WTC11 (cell line): ENCODE data around the gene AKAP6. TPM values are rescaled to one million over a fixed set of nuclear protein-coding genes. Genes with fewer than 3 reads are reported as not detected.

ENCODE experiments used
- ATAC-seq: fragments of 200-7000 bp; cut with Tn5 transposase; 2 replicates; pipeline ENCODE4 v1.10.0; 2021; ENCODE audit warnings: mild to moderate bottlenecking, moderate library complexity
- CTCF ChIA-PET: fragments of 300-600 bp; sonication (Branson Sonifier 250); formaldehyde crosslinking; loops from one replicate; lab custom pipeline; 2021; ENCODE audit warnings: antibody characterized with exemption; lab: Charles Lee
- POLR2A ChIA-PET: fragments of 350-600 bp; sonication (Branson Sonifier 250); formaldehyde crosslinking; loops from one replicate; lab custom pipeline; 2021; ENCODE audit warnings: antibody characterized with exemption; lab: Charles Lee
- DNase-seq: peaks from one replicate; pipeline ENCODE4 v3.0.0; 2021; ENCODE audit warnings: low spot score
- H3K27ac Mint-ChIP-seq: 2 replicates; pipeline ENCODE4 v1.8.0; 2021; ENCODE audit warnings: mixed read lengths
- H3K27me3 Mint-ChIP-seq: 2 replicates; pipeline ENCODE4 v1.8.0; 2021; ENCODE audit warnings: low read depth, mild to moderate bottlenecking, moderate library complexity, mixed read lengths
- H3K36me3 Mint-ChIP-seq: 2 replicates; pipeline ENCODE4 v1.8.0; 2021; ENCODE audit warnings: mixed read lengths
- H3K4me1 Mint-ChIP-seq: 2 replicates; pipeline ENCODE4 v1.8.0; 2022; ENCODE audit warnings: mixed read lengths
- H3K4me3 Mint-ChIP-seq: 2 replicates; pipeline ENCODE4 v1.8.0; 2021; ENCODE audit warnings: mild to moderate bottlenecking, moderate library complexity, mixed read lengths
- H3K9me3 Mint-ChIP-seq: 2 replicates; pipeline ENCODE4 v1.8.0; 2021; ENCODE audit warnings: mixed read lengths
- ATF1 ChIP-seq: sonication (generic); formaldehyde crosslinking; IDR thresholded peaks from 2 replicates; pipeline ENCODE4 v1.8.1; 2023; ENCODE audit warnings: mild to moderate bottlenecking, moderate library complexity, missing genetic modification reagents
- ELF4 ChIP-seq: sonication (generic); formaldehyde crosslinking; IDR thresholded peaks from 2 replicates; pipeline ENCODE4 v1.8.1; 2022; ENCODE audit warnings: low read depth, mild to moderate bottlenecking, moderate library complexity, missing genetic modification reagents
- MYBL2 ChIP-seq: sonication (generic); formaldehyde crosslinking; IDR thresholded peaks from 2 replicates; pipeline ENCODE4 v1.8.1; 2023; ENCODE audit warnings: mild to moderate bottlenecking, moderate library complexity, missing genetic modification reagents
- NFATC4 ChIP-seq: fragments of 250-450 bp; sonication (Bioruptor Pico); IDR thresholded peaks from 2 replicates; pipeline ENCODE4 v1.9.0; 2021; ENCODE audit warnings: mild to moderate bottlenecking
- NFE2L1 ChIP-seq: sonication (generic); formaldehyde crosslinking; IDR thresholded peaks from 2 replicates; pipeline ENCODE4 v1.8.1; 2023; ENCODE audit warnings: missing genetic modification reagents
- NR2C2 ChIP-seq: sonication (generic); formaldehyde crosslinking; IDR thresholded peaks from 2 replicates; pipeline ENCODE4 v1.8.0; 2022; ENCODE audit warnings: mild to moderate bottlenecking, missing genetic modification reagents
- OVOL2 ChIP-seq: fragments of 250-450 bp; sonication (Bioruptor Pico); IDR thresholded peaks from 2 replicates; pipeline ENCODE4 v1.9.0; 2021; ENCODE audit warnings: mild to moderate bottlenecking, borderline replicate concordance
- RELA ChIP-seq: sonication (generic); formaldehyde crosslinking; IDR thresholded peaks from 2 replicates; pipeline ENCODE4 v1.8.1; 2022; ENCODE audit warnings: missing genetic modification reagents, mild to moderate bottlenecking, borderline replicate concordance
- RORB ChIP-seq: fragments of 250-450 bp; sonication (Bioruptor Pico); IDR thresholded peaks from 2 replicates; pipeline ENCODE4 v1.9.0; 2021; ENCODE audit warnings: mild to moderate bottlenecking
- SP1 ChIP-seq: sonication (generic); formaldehyde crosslinking; conservative IDR thresholded peaks from 2 replicates; pipeline ENCODE4 v1.8.1; 2022; ENCODE audit warnings: missing genetic modification reagents
- TCF7 ChIP-seq: sonication (generic); formaldehyde crosslinking; IDR thresholded peaks from 2 replicates; pipeline ENCODE4 v1.8.0; 2022; ENCODE audit warnings: mild to moderate bottlenecking, low read depth, missing genetic modification reagents, moderate library complexity
- ZNF232 ChIP-seq: sonication (generic); formaldehyde crosslinking; IDR thresholded peaks from 2 replicates; pipeline ENCODE4 v1.8.0; 2022; ENCODE audit warnings: mild to moderate bottlenecking, missing genetic modification reagents
- ZNF671 ChIP-seq: fragments of 250-450 bp; sonication (Bioruptor Pico); IDR thresholded peaks from 2 replicates; pipeline ENCODE4 v1.8.0; 2021; ENCODE audit warnings: mild to moderate bottlenecking
- total RNA-seq: library from RNA; stranded (reverse); gene quantifications from 3 replicates; pipeline ENCODE4 v1.2.3, GENCODE V29; 2021
- TF ChIP-seq, protein P1 (sequence below): sonication (generic); formaldehyde crosslinking; IDR thresholded peaks from 2 replicates; pipeline ENCODE4 v1.8.1; 2023; ENCODE audit warnings: mild to moderate bottlenecking, missing genetic modification reagents
- TF ChIP-seq, protein P2 (sequence below): sonication (generic); formaldehyde crosslinking; conservative IDR thresholded peaks from 2 replicates; pipeline ENCODE4 v1.8.1; 2023; ENCODE audit warnings: mild to moderate bottlenecking, low read depth, missing genetic modification reagents, moderate library complexity
- TF ChIP-seq, protein P3 (sequence below): sonication (generic); formaldehyde crosslinking; IDR thresholded peaks from 2 replicates; pipeline ENCODE4 v1.8.1; 2022; ENCODE audit warnings: missing genetic modification reagents, borderline replicate concordance
- TF ChIP-seq, protein P4 (sequence below): fragments of 250-450 bp; sonication (Bioruptor Pico); conservative IDR thresholded peaks from 2 replicates; pipeline ENCODE4 v1.9.0; 2021; ENCODE audit warnings: mild to moderate bottlenecking
- TF ChIP-seq, protein P5 (sequence below): fragments of 250-450 bp; sonication (Bioruptor Pico); IDR thresholded peaks from 2 replicates; pipeline ENCODE4 v1.8.0; 2021; ENCODE audit warnings: mild to moderate bottlenecking
- TF ChIP-seq, protein P6 (sequence below): fragments of 250-450 bp; sonication (Bioruptor Pico); IDR thresholded peaks from 2 replicates; pipeline ENCODE4 v1.9.0; 2021; ENCODE audit warnings: mild to moderate bottlenecking

Gene AKAP6
- total RNA-seq, 1 experiment from 2014 or later: 0.63 TPM

DNA sequence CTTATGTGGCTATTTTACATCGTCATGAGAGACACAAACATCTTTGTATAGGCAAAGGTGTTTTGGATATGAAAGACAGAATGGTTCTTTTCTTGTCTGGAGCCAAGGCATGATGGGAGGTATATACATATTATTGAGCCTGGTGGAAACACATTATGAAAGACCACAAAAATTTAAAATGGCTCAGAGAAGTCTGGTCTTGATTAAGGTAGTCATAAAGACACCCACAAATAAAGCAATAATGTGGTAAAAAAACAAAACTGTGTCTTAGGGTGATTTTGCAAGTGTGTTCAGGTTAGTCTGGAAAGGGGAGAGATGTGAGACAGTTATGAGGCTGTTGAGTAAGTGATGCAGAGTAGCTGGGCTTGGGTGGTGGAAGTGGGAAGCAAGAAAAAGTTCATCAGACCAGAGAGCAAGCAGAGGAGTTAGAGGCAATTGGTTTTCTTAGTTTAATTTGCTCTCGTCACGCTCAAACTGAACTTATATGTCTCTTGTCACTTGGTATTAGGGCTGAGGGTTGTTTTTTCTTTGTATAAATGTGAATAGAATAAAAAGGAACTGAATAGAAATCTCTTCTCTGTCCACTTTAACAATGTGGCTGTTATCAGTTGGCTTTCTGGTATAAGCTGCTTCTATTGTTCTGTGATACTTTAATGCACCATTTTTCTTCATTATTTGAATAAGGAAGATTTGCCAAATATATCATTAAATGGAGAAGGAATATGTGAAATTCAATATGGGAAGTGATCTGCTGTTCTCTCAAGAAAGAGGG is 115.0 kb downstream of the AKAP6 start (continued):
- TF ChIP-seq, protein P1, sequence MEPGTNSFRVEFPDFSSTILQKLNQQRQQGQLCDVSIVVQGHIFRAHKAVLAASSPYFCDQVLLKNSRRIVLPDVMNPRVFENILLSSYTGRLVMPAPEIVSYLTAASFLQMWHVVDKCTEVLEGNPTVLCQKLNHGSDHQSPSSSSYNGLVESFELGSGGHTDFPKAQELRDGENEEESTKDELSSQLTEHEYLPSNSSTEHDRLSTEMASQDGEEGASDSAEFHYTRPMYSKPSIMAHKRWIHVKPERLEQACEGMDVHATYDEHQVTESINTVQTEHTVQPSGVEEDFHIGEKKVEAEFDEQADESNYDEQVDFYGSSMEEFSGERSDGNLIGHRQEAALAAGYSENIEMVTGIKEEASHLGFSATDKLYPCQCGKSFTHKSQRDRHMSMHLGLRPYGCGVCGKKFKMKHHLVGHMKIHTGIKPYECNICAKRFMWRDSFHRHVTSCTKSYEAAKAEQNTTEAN (CRISPR knock-in tag): no peak
- TF ChIP-seq, protein P2, sequence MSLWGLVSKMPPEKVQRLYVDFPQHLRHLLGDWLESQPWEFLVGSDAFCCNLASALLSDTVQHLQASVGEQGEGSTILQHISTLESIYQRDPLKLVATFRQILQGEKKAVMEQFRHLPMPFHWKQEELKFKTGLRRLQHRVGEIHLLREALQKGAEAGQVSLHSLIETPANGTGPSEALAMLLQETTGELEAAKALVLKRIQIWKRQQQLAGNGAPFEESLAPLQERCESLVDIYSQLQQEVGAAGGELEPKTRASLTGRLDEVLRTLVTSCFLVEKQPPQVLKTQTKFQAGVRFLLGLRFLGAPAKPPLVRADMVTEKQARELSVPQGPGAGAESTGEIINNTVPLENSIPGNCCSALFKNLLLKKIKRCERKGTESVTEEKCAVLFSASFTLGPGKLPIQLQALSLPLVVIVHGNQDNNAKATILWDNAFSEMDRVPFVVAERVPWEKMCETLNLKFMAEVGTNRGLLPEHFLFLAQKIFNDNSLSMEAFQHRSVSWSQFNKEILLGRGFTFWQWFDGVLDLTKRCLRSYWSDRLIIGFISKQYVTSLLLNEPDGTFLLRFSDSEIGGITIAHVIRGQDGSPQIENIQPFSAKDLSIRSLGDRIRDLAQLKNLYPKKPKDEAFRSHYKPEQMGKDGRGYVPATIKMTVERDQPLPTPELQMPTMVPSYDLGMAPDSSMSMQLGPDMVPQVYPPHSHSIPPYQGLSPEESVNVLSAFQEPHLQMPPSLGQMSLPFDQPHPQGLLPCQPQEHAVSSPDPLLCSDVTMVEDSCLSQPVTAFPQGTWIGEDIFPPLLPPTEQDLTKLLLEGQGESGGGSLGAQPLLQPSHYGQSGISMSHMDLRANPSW (CRISPR knock-in tag): no peak
- TF ChIP-seq ZNF671 (CRISPR knock-in tag): no peak

DNA sequence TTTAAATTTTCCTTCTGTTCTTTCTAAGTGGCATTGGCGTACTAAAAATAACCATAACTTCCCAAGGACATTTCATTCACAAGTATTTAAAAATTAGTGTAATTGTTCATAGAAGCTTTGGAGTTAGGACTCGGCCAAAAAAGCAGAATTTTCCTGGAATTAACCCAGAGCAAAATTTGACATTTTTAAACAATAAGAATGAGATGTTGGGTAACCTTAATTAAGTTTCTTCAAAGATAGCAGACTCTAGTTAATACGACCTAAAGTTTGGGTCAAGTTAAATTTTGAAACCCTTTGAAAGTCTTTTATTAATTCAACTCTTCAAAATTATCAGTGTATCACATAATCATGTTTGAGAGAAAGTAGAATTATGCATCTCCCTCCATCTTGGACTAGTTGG is 118.3 kb downstream of the AKAP6 start:
- no peaks in the 10 kb centered on the region for H3K36me3 Mint-ChIP-seq
- H3K4me3 Mint-ChIP-seq: no peak overlapping the region
- TF ChIP-seq, protein P3, sequence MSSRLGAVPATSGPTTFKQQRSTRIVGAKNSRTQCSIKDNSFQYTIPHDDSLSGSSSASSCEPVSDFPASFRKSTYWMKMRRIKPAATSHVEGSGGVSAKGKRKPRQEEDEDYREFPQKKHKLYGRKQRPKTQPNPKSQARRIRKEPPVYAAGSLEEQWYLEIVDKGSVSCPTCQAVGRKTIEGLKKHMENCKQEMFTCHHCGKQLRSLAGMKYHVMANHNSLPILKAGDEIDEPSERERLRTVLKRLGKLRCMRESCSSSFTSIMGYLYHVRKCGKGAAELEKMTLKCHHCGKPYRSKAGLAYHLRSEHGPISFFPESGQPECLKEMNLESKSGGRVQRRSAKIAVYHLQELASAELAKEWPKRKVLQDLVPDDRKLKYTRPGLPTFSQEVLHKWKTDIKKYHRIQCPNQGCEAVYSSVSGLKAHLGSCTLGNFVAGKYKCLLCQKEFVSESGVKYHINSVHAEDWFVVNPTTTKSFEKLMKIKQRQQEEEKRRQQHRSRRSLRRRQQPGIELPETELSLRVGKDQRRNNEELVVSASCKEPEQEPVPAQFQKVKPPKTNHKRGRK (CRISPR knock-in tag): no peak
- TF ChIP-seq RELA (CRISPR knock-in tag) (no peak), RORB (CRISPR knock-in tag) (no peak), TCF7 (CRISPR knock-in tag) (no peak), ELF4 (no peak), OVOL2 (CRISPR knock-in tag) (no peak), ZNF232 (no peak), SP1 (CRISPR knock-in tag) (no peak)
- POLR2A ChIA-PET: no interaction called here
- no peaks in the 10 kb centered on the region for H3K4me1 Mint-ChIP-seq
- DNase-seq (no peak), ATAC-seq (no peak)
- no peaks in the 10 kb centered on the region for H3K27me3 Mint-ChIP-seq
- CTCF ChIA-PET: no interaction called here
- no peaks in the 10 kb centered on the region for H3K9me3 Mint-ChIP-seq
- H3K27ac Mint-ChIP-seq: no peak overlapping the region

DNA sequence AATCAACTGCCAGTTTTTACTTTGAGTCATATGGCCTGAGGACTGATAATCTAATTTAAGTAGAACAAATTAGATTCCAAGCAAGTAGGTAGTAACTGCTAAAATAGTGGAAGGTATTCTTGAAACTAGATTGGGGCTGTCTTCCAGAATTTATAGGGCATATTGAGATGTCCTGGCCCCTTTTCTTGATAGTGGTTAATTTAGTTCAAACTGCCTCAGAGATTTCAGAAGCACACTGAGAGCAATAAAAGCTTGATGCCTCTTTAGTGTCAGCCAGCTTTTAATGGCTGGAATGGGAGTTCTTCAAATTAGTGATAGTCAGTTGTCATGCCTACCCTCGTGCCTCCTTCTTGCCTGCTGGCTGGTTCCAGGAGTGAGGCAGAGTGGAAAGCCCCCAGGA is 120.5 kb downstream of the AKAP6 start:
- no peaks in the 10 kb centered on the region for H3K9me3 Mint-ChIP-seq
- DNase-seq: no peak
- H3K27ac Mint-ChIP-seq: no peak overlapping the region
- ChIA-PET POLR2A (interaction anchor here (0.6 kb wide), 1 partner anchor 59 kb away, joined by 3 read pairs; no protein-coding TSS in a partner anchor), CTCF (no interaction called here)
- ATAC-seq: no peak
- TF ChIP-seq, protein P4, sequence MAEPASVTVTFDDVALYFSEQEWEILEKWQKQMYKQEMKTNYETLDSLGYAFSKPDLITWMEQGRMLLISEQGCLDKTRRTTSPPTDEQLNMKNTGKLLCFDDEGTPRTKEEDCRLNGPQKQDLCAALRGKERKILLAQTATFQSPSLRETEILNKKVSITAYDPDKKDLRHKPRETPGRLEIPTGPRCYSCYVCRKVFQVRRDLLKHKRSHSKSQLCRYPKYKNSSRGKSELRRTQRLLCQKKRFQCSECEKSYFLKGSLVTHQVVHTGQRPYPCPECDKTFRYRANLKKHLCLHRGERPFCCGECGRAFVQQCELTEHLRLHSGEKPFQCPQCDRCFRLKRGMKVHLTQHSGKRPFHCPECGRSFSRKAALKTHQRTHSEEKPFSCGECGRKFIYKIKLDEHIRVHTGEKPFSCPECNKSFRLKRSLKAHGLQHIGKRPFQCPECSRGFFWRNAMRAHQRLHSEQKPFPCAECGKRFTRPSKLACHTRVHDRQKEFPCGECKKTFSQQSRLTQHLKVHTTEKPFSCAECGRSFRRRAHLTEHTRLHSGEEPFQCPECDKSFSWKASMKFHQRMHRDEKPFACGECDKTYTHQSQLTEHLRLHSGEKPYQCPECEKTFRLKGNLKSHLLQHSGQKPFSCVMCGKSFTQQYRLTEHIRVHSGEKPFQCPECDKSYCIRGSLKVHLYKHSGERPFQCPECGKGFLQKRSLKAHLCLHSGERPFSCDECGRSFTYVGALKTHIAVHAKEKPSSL: no peak
- TF ChIP-seq, protein P5, sequence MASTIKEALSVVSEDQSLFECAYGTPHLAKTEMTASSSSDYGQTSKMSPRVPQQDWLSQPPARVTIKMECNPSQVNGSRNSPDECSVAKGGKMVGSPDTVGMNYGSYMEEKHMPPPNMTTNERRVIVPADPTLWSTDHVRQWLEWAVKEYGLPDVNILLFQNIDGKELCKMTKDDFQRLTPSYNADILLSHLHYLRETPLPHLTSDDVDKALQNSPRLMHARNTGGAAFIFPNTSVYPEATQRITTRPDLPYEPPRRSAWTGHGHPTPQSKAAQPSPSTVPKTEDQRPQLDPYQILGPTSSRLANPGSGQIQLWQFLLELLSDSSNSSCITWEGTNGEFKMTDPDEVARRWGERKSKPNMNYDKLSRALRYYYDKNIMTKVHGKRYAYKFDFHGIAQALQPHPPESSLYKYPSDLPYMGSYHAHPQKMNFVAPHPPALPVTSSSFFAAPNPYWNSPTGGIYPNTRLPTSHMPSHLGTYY (CRISPR knock-in tag): no peak
- TF ChIP-seq NFATC4 (CRISPR knock-in tag) (no peak), NFE2L1 (no peak), RELA (CRISPR knock-in tag) (no peak), ATF1 (CRISPR knock-in tag) (no peak), NR2C2 (CRISPR knock-in tag) (no peak), SP1 (CRISPR knock-in tag) (no peak), MYBL2 (CRISPR knock-in tag) (no peak)
- TF ChIP-seq, protein P6, sequence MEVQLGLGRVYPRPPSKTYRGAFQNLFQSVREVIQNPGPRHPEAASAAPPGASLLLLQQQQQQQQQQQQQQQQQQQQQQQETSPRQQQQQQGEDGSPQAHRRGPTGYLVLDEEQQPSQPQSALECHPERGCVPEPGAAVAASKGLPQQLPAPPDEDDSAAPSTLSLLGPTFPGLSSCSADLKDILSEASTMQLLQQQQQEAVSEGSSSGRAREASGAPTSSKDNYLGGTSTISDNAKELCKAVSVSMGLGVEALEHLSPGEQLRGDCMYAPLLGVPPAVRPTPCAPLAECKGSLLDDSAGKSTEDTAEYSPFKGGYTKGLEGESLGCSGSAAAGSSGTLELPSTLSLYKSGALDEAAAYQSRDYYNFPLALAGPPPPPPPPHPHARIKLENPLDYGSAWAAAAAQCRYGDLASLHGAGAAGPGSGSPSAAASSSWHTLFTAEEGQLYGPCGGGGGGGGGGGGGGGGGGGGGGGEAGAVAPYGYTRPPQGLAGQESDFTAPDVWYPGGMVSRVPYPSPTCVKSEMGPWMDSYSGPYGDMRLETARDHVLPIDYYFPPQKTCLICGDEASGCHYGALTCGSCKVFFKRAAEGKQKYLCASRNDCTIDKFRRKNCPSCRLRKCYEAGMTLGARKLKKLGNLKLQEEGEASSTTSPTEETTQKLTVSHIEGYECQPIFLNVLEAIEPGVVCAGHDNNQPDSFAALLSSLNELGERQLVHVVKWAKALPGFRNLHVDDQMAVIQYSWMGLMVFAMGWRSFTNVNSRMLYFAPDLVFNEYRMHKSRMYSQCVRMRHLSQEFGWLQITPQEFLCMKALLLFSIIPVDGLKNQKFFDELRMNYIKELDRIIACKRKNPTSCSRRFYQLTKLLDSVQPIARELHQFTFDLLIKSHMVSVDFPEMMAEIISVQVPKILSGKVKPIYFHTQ (CRISPR knock-in tag): no peak
- H3K27me3 Mint-ChIP-seq: no peaks in the 10 kb centered on the region
- H3K4me3 Mint-ChIP-seq: no peak overlapping the region
- no peaks in the 10 kb centered on the region for H3K4me1 Mint-ChIP-seq
- no peaks in the 10 kb centered on the region for H3K36me3 Mint-ChIP-seq
